K562 (cell line): ENCODE data around the gene ZSCAN2. TPM values are rescaled to one million over a fixed set of nuclear protein-coding genes. Genes with fewer than 3 reads are reported as not detected.

Experiments used
- ARID3B ChIP-seq: fragments of 250-450 bp; sonication (Bioruptor Pico); IDR thresholded peaks from 2 replicates; pipeline ENCODE4 v1.4.0; 2020; ENCODE audit warnings: borderline replicate concordance
- BCL6 ChIP-seq: fragments of 250-450 bp; sonication (Bioruptor Pico); IDR thresholded peaks from 2 replicates; pipeline ENCODE4 v1.4.0; 2020
- C11orf30 ChIP-seq: fragments of 450-650 bp; IDR thresholded peaks from 2 replicates; pipeline ENCODE4 v1.6.1; 2016; ENCODE audit warnings: low read depth, mild to moderate bottlenecking
- EGR1 ChIP-seq: fragments of 450-650 bp; conservative IDR thresholded peaks from 2 replicates; pipeline ENCODE4 v1.6.1; 2017; ENCODE audit warnings: mild to moderate bottlenecking
- ETV1 ChIP-seq: fragments of 450-650 bp; conservative IDR thresholded peaks from 2 replicates; pipeline ENCODE4 v1.6.1; 2016; ENCODE audit warnings: missing genetic modification characterization, control low read depth, low read depth, missing compliant biosample characterization
- GTF2E2 ChIP-seq: fragments of 200-800 bp; sonication (Bioruptor generic); IDR thresholded peaks from 2 replicates; pipeline ENCODE4 v1.6.1; 2016; ENCODE audit warnings: missing genetic modification characterization, missing compliant biosample characterization
- ID3 ChIP-seq, 2 experiments: fragments of 250-450 bp in 1 of 2; fragments of 450-650 bp in 1 of 2; sonication (Bioruptor Pico) in 1 of 2; IDR thresholded peaks; 2 replicates each; pipeline versions ENCODE4 v1.6.1 to v1.8.0; 2016 to 2021; ENCODE audit warnings: mild to moderate bottlenecking in 2 of 2, moderate library complexity in 2 of 2, missing compliant biosample characterization in 1 of 2, missing genetic modification characterization in 1 of 2
- MCM3 ChIP-seq: fragments of 450-650 bp; IDR thresholded peaks from 2 replicates; pipeline ENCODE4 v1.6.1; 2016
- MEF2D ChIP-seq: conservative IDR thresholded peaks from 2 replicates; pipeline ENCODE4 v1.6.1; 2016; ENCODE audit warnings: low read depth, missing genetic modification characterization, missing compliant biosample characterization
- NFIX ChIP-seq: fragments of 250-450 bp; sonication (Bioruptor Pico); IDR thresholded peaks from 2 replicates; pipeline ENCODE4 v1.4.0; 2020; ENCODE audit warnings: low read depth, mild to moderate bottlenecking, moderate library complexity
- NKRF ChIP-seq: fragments of 450-650 bp; IDR thresholded peaks from 2 replicates; pipeline ENCODE4 v1.6.1; 2016; ENCODE audit warnings: borderline replicate concordance
- PYGO2 ChIP-seq: fragments of 450-650 bp; IDR thresholded peaks from 2 replicates; pipeline ENCODE4 v1.6.1; 2016; ENCODE audit warnings: mild to moderate bottlenecking, missing genetic modification characterization, moderate library complexity, missing compliant biosample characterization
- SMAD1 ChIP-seq: fragments of 150-350 bp; IDR thresholded peaks from 2 replicates; pipeline ENCODE4 v1.6.1; 2014; ENCODE audit warnings: low read length, low read depth; ENCODE audit not compliant: partially characterized antibody
- TAL1 ChIP-seq: fragments of 450-650 bp; IDR thresholded peaks from 2 replicates; pipeline ENCODE4 v1.6.1; 2016; ENCODE audit warnings: mild to moderate bottlenecking
- TGIF2 ChIP-seq: sonication (generic); formaldehyde crosslinking; IDR thresholded peaks from 2 replicates; pipeline ENCODE4 v1.8.1; 2022; ENCODE audit warnings: mild to moderate bottlenecking, missing genetic modification reagents, moderate library complexity
- YBX1 ChIP-seq: fragments of 450-650 bp; IDR thresholded peaks from 2 replicates; pipeline ENCODE4 v1.7.1; 2016; ENCODE audit warnings: mild to moderate bottlenecking
- ZFP1 ChIP-seq: fragments of 450-650 bp; formaldehyde crosslinking; IDR thresholded peaks from 2 replicates; pipeline ENCODE4 v1.4.0; 2020; ENCODE audit warnings: mild to moderate bottlenecking, mixed read lengths
- ZNF197 ChIP-seq: fragments of 200-800 bp; sonication (Bioruptor generic); IDR thresholded peaks from 2 replicates; pipeline ENCODE4 v1.6.1; 2016; ENCODE audit warnings: low read depth, missing genetic modification characterization, missing compliant biosample characterization
- polyA plus RNA-seq, 8 experiments: library from polyadenylated mRNA; depleted of rRNA in 4 of 8; stranded (reverse) in 5 of 8; unstranded in 3 of 8; fragments of >200 nt; fragmentation: Nextera tagmentation in 2 of 8; fragmentation: Illumina TruSeq in 1 of 8; extraction: Ambion mirVana in 2 of 8; extraction: Trizol in 1 of 8; gene quantifications; 2 replicates each; pipeline versions ENCODE4 v1.2.1 to v1.2.3, GENCODE V29; 2011 to 2014; ENCODE audit warnings: inconsistent platforms in 1 of 8, missing spikeins in 1 of 8
- total RNA-seq, 7 experiments: library from RNA; depleted of rRNA in 6 of 7; stranded (reverse); fragments of >200 nt in 6 of 7; fragmentation: Illumina TruSeq in 2 of 7; extraction: Trizol in 2 of 7; gene quantifications; 2 replicates each; pipeline versions ENCODE4 v1.2.1 to v1.2.3, GENCODE V29; 2011 to 2021; ENCODE audit warnings: low replicate concordance in 1 of 7
- TF ChIP-seq, protein P1 (sequence below): fragments of 200-800 bp; sonication (Bioruptor generic); IDR thresholded peaks from 2 replicates; pipeline ENCODE4 v1.6.1; 2016; ENCODE audit warnings: missing genetic modification characterization, missing compliant biosample characterization

Gene ZSCAN2
- total and polyA plus RNA-seq, 9 of the 15 experiments (the other 6 are each of a cell fraction or from before 2014, with no cell fraction given): 1.7 to 14.2 (median 6.6) TPM

DNA sequence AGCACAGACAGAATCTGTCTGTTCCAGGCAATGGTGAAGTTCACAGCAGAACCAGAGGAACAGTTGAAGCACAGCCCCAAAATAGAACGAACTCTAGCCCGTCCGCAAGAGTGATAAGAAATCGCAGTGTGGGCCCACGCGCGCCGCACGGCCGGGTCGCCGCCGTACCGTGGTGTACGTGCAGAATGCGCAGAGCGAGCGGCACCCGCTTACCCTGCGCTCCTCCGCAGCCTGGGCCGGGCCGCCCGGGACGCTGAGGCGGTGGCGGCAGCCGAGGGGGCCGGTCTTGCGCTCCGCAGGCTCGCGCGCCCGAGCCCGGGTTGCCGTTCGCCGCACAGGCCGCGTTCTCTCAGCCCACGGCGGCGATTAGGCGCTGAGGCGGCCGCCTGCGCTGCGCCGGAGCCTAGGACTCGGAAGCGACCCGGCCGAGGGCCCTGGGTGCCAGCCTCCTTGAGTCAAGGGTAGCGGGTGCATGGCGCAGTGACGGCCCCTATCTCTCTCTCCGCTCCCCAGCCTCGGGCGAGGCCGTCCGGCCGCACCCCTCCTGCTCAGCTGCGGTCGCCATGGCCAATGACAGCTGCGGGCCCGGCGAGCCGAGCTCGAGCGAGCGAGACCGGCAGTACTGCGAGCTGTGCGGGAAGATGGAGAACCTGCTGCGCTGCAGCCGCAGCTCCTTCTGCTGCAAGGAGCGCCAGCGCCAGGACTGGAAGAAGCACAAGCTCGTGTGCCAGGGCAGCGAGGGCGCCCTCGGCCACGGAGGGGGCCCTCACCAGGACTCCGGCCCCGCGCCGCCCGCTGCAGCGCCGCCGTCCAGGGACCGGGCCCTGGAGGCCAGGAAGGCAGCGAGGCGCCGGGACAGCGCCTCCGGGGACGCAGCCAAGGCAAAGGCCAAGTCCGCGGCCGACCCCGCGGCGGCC is 32.8 kb downstream of the ZSCAN2 start (continued):
- no peak for TF ChIP-seq MEF2D (tag)
- TF ChIP-seq YBX1: no peak
- TF ChIP-seq ID3 (CRISPR knock-in tag; IDR thresholded peaks at IDR 0.05): no peak
- TF ChIP-seq ID3 (tag; IDR thresholded peaks at IDR 0.05): no peak
- TF ChIP-seq EGR1: 0 out of 2 replicates have a peak, but pooled peaks have one; percentile 27
- TF ChIP-seq ZNF197: no peak
- 0 out of 2 replicates have a peak, but pooled peaks have one; percentile 42 for TF ChIP-seq TGIF2
- no peak for TF ChIP-seq C11orf30
- no peak for TF ChIP-seq ETV1 (tag)
- TF ChIP-seq GTF2E2 (tag): no peak
- no peak for TF ChIP-seq TAL1
- no peak for TF ChIP-seq ARID3B (CRISPR knock-in tag)
- no peak for TF ChIP-seq SMAD1
- TF ChIP-seq ZFP1: no peak
- TF ChIP-seq, protein P1, sequence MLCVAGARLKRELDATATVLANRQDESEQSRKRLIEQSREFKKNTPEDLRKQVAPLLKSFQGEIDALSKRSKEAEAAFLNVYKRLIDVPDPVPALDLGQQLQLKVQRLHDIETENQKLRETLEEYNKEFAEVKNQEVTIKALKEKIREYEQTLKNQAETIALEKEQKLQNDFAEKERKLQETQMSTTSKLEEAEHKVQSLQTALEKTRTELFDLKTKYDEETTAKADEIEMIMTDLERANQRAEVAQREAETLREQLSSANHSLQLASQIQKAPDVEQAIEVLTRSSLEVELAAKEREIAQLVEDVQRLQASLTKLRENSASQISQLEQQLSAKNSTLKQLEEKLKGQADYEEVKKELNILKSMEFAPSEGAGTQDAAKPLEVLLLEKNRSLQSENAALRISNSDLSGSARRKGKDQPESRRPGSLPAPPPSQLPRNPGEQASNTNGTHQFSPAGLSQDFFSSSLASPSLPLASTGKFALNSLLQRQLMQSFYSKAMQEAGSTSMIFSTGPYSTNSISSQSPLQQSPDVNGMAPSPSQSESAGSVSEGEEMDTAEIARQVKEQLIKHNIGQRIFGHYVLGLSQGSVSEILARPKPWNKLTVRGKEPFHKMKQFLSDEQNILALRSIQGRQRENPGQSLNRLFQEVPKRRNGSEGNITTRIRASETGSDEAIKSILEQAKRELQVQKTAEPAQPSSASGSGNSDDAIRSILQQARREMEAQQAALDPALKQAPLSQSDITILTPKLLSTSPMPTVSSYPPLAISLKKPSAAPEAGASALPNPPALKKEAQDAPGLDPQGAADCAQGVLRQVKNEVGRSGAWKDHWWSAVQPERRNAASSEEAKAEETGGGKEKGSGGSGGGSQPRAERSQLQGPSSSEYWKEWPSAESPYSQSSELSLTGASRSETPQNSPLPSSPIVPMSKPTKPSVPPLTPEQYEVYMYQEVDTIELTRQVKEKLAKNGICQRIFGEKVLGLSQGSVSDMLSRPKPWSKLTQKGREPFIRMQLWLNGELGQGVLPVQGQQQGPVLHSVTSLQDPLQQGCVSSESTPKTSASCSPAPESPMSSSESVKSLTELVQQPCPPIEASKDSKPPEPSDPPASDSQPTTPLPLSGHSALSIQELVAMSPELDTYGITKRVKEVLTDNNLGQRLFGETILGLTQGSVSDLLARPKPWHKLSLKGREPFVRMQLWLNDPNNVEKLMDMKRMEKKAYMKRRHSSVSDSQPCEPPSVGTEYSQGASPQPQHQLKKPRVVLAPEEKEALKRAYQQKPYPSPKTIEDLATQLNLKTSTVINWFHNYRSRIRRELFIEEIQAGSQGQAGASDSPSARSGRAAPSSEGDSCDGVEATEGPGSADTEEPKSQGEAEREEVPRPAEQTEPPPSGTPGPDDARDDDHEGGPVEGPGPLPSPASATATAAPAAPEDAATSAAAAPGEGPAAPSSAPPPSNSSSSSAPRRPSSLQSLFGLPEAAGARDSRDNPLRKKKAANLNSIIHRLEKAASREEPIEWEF (CRISPR knock-in tag): no peak
- TF ChIP-seq NFIX (CRISPR knock-in tag): no peak
- peak; percentile 53; the same call in 1 of the 2 replicates for TF ChIP-seq NKRF
- no peak for TF ChIP-seq PYGO2 (tag)
- no peak for TF ChIP-seq BCL6
- TF ChIP-seq MCM3: no peak
